ENCODE data around the gene DBR1.

The DBR1 gene

DNA sequence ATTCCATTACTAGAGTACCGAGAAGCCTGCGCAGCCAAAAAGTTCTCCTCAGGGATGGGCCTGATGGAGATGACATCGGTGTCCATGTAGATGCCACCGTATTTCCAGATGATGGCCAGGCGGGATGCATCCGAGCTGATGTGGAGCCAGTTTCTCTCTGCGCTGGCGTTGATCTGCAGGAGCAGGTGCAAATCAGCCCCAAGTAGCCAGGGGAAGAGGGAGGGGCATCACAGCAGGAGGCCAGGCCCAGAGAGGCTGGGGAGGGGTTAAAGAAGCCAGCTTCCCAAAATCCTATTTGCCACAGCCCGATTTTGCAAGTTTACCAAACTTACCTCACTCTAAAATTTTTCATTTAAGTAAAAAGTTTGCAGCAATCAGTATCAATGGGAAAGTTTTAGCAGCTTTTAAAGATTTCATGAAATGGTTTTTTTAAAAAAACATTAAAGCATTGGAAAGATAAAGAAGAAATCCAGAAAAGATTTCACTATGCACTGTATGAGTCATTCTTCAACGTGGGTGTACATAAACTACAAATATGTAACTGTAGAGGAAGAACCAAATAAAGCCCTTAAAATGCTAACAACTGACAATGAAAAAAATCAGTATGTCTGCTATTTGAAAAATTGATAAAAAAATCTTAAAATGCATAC, 49.9 kb downstream of the DBR1 start:
- Mint-ChIP-seq H3K4me1 (no peaks in the 10 kb centered on the region), H3K27ac (no peak overlapping the region), H3K36me3 (no peaks in the 10 kb centered on the region), H3K4me3 (no peak overlapping the region), H3K27me3 (peaks cover 22% of the 10 kb centered on the region), H3K9me3 (no peaks in the 10 kb centered on the region)
- no peak for DNase-seq
- CTCF ChIA-PET: interaction anchor here (1.1 to 1.7 kb wide), 2 partner anchors 9 to 58 kb away, joined by 3 read pairs; no protein-coding TSS in a partner anchor

DNA sequence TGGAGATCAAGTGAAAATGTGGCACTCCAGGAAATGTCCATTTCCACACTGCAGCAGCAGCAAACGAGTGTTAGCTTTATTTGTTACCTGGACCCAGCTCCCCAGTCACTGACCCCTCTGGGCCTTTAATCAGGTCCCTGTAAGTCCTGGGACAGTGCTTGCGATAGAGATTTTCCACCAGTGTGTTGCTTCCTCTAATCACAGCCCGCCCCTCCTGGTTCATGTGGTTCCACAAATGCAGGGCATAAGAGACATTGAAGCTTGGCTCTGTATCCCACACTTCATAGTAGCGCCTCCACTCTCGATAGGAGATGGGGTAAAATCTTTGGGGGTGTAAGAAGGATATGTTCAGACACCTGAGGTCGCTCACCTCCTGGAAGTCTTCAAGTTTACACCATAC, 50.5 kb downstream of the DBR1 start:
- H3K9me3 Mint-ChIP-seq: no peaks in the 10 kb centered on the region
- H3K27ac Mint-ChIP-seq: no peak overlapping the region
- H3K4me1 Mint-ChIP-seq: no peaks in the 10 kb centered on the region
- peaks cover 21% of the 10 kb centered on the region for H3K27me3 Mint-ChIP-seq
- no peak overlapping the region for H3K4me3 Mint-ChIP-seq
- DNase-seq: no peak
- CTCF ChIA-PET: interaction anchor here (0.9 to 1.7 kb wide), 2 partner anchors 55 to 57 kb away, joined by 3 to 5 read pairs; no protein-coding TSS in a partner anchor
- H3K36me3 Mint-ChIP-seq: no peaks in the 10 kb centered on the region

DNA sequence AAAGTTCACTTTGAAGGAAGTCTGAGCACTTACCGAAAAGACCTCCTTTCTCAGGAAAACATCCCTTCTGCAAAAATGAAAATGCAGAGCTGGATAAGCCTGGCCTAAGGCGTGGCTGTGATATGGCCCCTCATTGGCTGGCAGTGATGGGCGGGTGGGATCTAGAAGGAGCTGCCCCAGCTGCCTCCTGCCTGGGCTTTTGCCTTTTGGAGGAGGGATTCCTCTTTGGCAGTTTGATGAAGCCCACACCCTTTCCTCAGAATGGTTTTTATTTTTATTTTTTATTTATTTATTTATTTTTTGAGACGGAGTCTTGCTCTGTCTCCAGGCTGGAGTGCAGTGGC, 55.3 kb downstream of the DBR1 start:
- H3K4me3 Mint-ChIP-seq: no peak overlapping the region
- peaks cover 7% of the 10 kb centered on the region for H3K4me1 Mint-ChIP-seq
- no peaks in the 10 kb centered on the region for H3K9me3 Mint-ChIP-seq
- no peak for DNase-seq
- no peaks in the 10 kb centered on the region for H3K36me3 Mint-ChIP-seq
- peaks cover 58% of the 10 kb centered on the region for H3K27me3 Mint-ChIP-seq
- H3K27ac Mint-ChIP-seq: no peak overlapping the region
- CTCF ChIA-PET: interaction anchor here (0.7 to 6.2 kb wide), 10 partner anchors 11 to 209 kb away, joined by 3 to 248 read pairs (median 5); no protein-coding TSS in a partner anchor

DNA sequence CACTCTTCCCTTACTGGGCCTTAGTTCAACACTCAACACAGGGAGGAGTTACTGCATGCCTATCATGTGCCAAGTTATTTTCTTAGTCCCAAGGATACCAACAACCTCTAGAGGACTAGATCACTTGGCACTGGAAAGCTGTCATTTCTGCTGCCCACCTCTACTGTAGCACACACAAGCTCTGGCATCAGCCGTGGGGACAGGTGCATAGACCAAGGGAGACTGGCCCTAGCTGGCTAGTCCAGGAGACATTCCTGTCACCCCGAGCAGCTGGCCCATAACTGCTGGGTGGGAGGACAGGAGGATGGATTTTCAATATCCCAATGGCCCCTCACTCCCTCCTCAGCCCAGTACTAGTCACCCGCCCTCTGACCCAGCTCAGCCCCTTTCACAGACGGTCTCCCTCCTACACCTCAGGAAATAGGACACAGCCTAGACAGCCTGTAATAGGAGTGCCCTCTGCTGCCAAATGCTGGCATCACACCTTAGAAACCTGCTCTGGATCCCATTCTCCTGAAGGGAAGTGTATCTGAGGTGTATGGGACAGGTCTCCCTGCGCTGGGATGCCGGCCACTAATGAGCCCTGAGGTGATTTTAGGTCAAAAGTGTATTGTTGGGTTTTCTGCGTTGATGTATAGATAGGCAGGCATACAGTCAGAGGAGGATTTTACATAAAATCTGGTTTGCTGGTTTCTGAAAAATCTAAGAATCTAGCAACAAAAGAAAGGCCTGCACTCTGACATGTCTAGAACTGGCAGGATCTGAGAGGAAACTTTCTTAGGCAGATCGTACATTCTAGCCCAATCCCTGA, 55.9 kb downstream of the DBR1 start:
- H3K9me3 Mint-ChIP-seq: no peaks in the 10 kb centered on the region
- peaks cover 7% of the 10 kb centered on the region for H3K4me1 Mint-ChIP-seq
- no peak overlapping the region for H3K27ac Mint-ChIP-seq
- peak; percentile 74 for DNase-seq
- peaks cover 56% of the 10 kb centered on the region for H3K27me3 Mint-ChIP-seq
- H3K4me3 Mint-ChIP-seq: no peak overlapping the region
- CTCF ChIA-PET: interaction anchor here (0.6 to 6.2 kb wide), 14 partner anchors 10 to 797 kb away, joined by 3 to 248 read pairs (median 4); no protein-coding TSS in a partner anchor
- no peaks in the 10 kb centered on the region for H3K36me3 Mint-ChIP-seq

DNA sequence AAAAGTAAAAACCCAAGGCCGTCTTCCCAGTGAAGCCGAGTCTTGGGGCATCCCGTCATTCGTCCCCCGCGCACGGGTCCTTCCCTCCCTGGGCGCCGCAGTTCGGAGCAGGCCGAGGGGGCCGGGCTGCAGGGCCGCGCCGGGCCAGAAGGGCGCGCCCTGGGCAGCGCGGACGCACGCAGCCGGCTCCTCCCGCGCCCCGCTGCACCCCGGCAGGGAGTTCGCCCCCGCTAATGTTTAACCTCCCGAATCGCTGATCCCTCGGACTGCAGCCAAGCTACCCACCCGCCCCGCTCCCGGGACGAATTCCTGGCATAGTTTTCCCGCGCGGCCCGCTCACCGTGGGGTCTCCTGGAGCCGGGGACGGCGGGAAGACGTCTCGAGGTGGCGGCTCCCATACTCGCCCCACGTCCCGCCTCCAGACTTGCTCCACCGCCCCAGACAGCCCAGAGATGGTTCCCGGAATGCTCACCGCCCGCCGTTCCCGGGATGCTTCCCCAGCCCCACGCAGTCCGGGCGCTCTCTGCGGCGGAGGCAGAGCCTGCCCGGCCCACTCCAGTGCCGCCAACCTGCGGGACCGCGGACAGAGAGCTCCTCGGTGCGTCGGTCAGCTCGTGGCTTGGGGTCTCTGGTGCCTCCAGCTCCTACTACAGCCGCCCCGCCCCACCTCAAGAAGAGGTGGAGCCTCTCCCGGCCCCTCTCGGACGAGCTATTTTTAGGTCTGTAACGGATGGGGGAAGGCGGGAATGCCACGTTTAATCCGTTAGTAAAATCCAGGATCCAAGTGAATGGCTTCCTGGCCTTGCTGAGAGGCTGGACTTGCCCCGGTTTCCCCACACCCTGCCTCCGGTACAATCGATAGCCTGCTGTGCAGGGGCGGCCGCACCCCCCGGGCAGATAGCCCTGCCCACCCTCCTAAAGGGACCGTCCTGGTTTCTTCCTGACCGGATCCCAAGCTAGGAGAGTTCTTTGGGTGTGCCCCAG, 59.4 kb downstream of the DBR1 start, which contains the start of gene DZIP1L:
TSS of gene DZIP1L (minus strand) at position 621 of the 984 bp plus-strand sequence. CDS start 11,637 bp downstream, outside the sequence.
- no peaks in the 10 kb centered on the region for H3K36me3 Mint-ChIP-seq
- H3K4me1 Mint-ChIP-seq: peaks cover 7% of the 10 kb centered on the region
- CTCF ChIA-PET: interaction anchor here (0.9 to 6.2 kb wide), 4 partner anchors 10 to 46 kb away, joined by 3 to 248 read pairs (median 3); no protein-coding TSS in a partner anchor
- no peaks in the 10 kb centered on the region for H3K9me3 Mint-ChIP-seq
- peak within 1 kb of the TSS; percentile 78 for H3K4me3 Mint-ChIP-seq
- DNase-seq: peak; percentile 39
- H3K27ac Mint-ChIP-seq: no peak within 1 kb of the TSS
- peaks cover 70% of the 10 kb centered on the region for H3K27me3 Mint-ChIP-seq

DNA sequence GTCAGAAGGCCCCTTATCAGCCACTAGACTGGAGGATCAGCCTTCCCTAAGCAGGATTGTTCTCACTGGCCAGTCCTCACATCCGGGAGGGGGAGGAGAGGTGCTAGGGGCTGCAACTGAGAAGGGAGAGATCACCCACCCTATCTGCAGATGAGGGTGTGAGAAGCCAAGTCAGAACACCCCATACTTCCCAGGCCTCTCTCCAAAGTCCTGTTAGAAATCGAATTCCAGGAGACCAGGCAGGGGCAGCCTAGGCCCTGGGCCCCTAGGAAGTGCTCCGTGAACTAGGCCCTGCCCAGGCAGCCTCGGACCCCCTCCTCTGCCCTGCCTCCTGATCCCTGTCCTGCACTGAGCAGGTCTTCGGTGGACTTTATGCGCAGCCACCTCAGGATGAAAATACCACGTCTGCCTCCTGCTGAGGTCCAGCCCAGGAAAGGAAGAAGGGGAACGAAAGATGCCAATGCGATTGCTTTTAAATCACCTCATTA, 60.2 kb downstream of the DBR1 start:
- H3K36me3 Mint-ChIP-seq: no peaks in the 10 kb centered on the region

DNA sequence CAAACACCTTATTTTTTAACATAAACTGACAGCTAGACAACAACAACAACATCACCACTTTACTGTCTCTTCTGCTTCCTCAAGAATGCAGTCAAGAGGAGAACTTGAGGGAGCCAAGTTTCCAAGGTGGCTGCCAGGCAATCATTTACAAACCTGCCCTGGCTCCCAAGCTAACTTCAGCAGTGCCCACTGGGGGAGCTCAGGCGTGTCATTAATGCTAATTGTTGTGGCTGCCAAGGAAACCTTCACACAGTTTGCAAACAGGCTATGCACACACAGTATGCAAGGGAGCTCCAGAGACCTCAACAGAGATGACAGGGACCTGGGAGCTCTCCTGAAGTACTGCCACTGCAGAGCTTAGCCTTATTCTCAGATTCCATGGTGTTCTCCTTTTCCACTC, 61.4 kb downstream of the DBR1 start:
- H3K36me3 Mint-ChIP-seq: no peaks in the 10 kb centered on the region
- peaks cover 57% of the 10 kb centered on the region for H3K27me3 Mint-ChIP-seq
- H3K4me1 Mint-ChIP-seq: peaks cover 7% of the 10 kb centered on the region
- CTCF ChIA-PET: interaction anchor here (1.3 kb wide), 2 partner anchors 14 to 44 kb away, joined by 4 to 5 read pairs; no protein-coding TSS in a partner anchor
- no peak for DNase-seq
- no peak overlapping the region for H3K4me3 Mint-ChIP-seq
- no peaks in the 10 kb centered on the region for H3K9me3 Mint-ChIP-seq
- no peak overlapping the region for H3K27ac Mint-ChIP-seq

More for the DNA sequence above, 60.2 kb downstream of the DBR1 start:
- Mint-ChIP-seq H3K27me3 (peaks cover 68% of the 10 kb centered on the region), H3K4me1 (peaks cover 7% of the 10 kb centered on the region), H3K27ac (no peak overlapping the region), H3K4me3 (peak overlapping the region; percentile 69), H3K9me3 (no peaks in the 10 kb centered on the region)
- no peak for DNase-seq
- CTCF ChIA-PET: interaction anchor here (1.3 to 6.2 kb wide), 2 partner anchors 45 kb away, joined by 5 to 248 read pairs; no protein-coding TSS in a partner anchor

DNA sequence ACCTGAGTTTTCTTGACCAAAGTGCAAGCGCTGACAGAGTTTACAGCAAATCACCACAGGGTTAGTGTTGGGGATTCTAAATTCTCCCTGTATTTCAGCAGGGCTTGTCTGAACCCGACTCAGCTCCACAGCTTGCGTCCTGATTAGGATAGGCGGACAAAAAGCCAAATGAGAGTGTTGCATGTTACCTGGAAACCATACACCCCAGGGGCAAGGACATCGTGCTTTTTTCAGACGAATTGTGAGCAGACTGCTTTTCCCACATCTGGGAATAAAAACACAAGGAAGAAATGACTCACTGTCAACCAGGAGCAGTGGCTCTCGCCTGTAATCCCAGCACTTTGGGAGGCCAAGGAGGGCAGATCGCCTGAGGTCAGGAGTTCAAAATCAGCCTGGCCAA, 62.4 kb downstream of the DBR1 start:
- Mint-ChIP-seq H3K36me3 (no peaks in the 10 kb centered on the region), H3K4me3 (no peak overlapping the region), H3K9me3 (no peaks in the 10 kb centered on the region), H3K27me3 (peaks cover 54% of the 10 kb centered on the region), H3K27ac (no peak overlapping the region), H3K4me1 (peaks cover 7% of the 10 kb centered on the region)
- CTCF ChIA-PET: interaction anchor here (0.9 to 1.3 kb wide), 2 partner anchors 42 to 45 kb away, joined by 3 to 4 read pairs; no protein-coding TSS in a partner anchor
- DNase-seq: no peak
